OCI-LY3 (cell line): ENCODE measurements around the gene BRF1.

Source experiments
- CTCF ChIP-seq: fragments of 200-600, 300-600 bp; sonication (generic); IDR thresholded peaks from 2 replicates; pipeline ENCODE4 v1.5.1; 2014; ENCODE audit warnings: antibody characterized with exemption, low read length, low read depth
- EZH2phosphoT487 ChIP-seq: fragments of 200-600 bp; shearing (Covaris generic); IDR thresholded peaks from 2 replicates; pipeline ENCODE4 v1.6.1; 2018; ENCODE audit warnings: antibody characterized with exemption, mixed run types, low read depth

- no peak for TF ChIP-seq CTCF
- no peak for TF ChIP-seq EZH2phosphoT487
Observed at GRCh38 chr14:105325303-105325702, 24.5 kb upstream of the BRF1 start.
